Measurements from ENCODE around the gene TMEM14A. TPM values are rescaled to one million over a fixed set of nuclear protein-coding genes. Genes with fewer than 3 reads are reported as not detected.
"Not testable (repeated sequence)": the region's sequence is repeated elsewhere in the genome, so short reads cannot be mapped to it uniquely, and the experiment has no call there.

Gene TMEM14A
- total RNA-seq, 1 experiment from 2014 or later = 10.9 TPM

- Histone ChIP-seq H3K36me3 (replicated peaks; ENCODE audit: control insufficient read depth, insufficient read depth, low read length) (no peaks in the 10 kb centered on the region), H3K4me3 (ENCODE audit: insufficient read depth, low read depth, low read length) (peak overlapping the region; percentile 74), H3K27me3 (ENCODE audit: control insufficient read depth, insufficient read depth, low read length) (peaks cover 9% of the 10 kb centered on the region)
- no peak for DNase-seq
Measured at GRCh38 chr6:52664991-52665686, 5.8 kb upstream of the TMEM14A start.

- Histone ChIP-seq H3K36me3 (replicated peaks; ENCODE audit: control insufficient read depth, insufficient read depth, low read length) (no peaks in the 10 kb centered on the region), H3K27me3 (ENCODE audit: control insufficient read depth, insufficient read depth, low read length) (peaks cover 9% of the 10 kb centered on the region), H3K4me3 (ENCODE audit: insufficient read depth, low read depth, low read length) (no peak overlapping the region)
- no peak for DNase-seq
Measured at GRCh38 chr6:52666071-52666470, 4.8 kb upstream of the TMEM14A start.

GRCh38 chr6:52666523-52666922 lies 4.4 kb upstream of the TMEM14A start:
- no peak for DNase-seq
- Histone ChIP-seq H3K36me3 (replicated peaks; ENCODE audit: control insufficient read depth, insufficient read depth, low read length) (no peaks in the 10 kb centered on the region), H3K4me3 (ENCODE audit: insufficient read depth, low read depth, low read length) (no peak overlapping the region), H3K27me3 (ENCODE audit: control insufficient read depth, insufficient read depth, low read length) (peaks cover 9% of the 10 kb centered on the region)

GRCh38 chr6:52667572-52667971 lies 3.3 kb upstream of the TMEM14A start:
- H3K27me3 ChIP-seq (ENCODE audit: control insufficient read depth, insufficient read depth, low read length) = peaks cover 9% of the 10 kb centered on the region
- H3K4me3 ChIP-seq (ENCODE audit: insufficient read depth, low read depth, low read length) = no peak overlapping the region
- no peaks in the 10 kb centered on the region for H3K36me3 ChIP-seq (replicated peaks; ENCODE audit: control insufficient read depth, insufficient read depth, low read length)
- DNase-seq = no peak

GRCh38 chr6:52671676-52672075 lies 763 bp downstream of the TMEM14A start:
- Histone ChIP-seq H3K36me3 (replicated peaks; ENCODE audit: control insufficient read depth, insufficient read depth, low read length) (no peaks in the 10 kb centered on the region), H3K27me3 (ENCODE audit: control insufficient read depth, insufficient read depth, low read length) (no peaks in the 10 kb centered on the region; the same call in 1 of the 2 replicates), H3K4me3 (ENCODE audit: insufficient read depth, low read depth, low read length) (no peak overlapping the region; the same call in 1 of the 2 replicates)
- no peak for DNase-seq

- H3K27me3 ChIP-seq (ENCODE audit: control insufficient read depth, insufficient read depth, low read length) = no peaks in the 10 kb centered on the region; the same call in 1 of the 2 replicates
- H3K36me3 ChIP-seq (replicated peaks; ENCODE audit: control insufficient read depth, insufficient read depth, low read length) = no peaks in the 10 kb centered on the region
- no peak overlapping the region for H3K4me3 ChIP-seq (ENCODE audit: insufficient read depth, low read depth, low read length)
- DNase-seq = no peak
Measured at GRCh38 chr6:52672412-52673025, 1.6 kb downstream of the TMEM14A start.

GRCh38 chr6:52674666-52675065 lies 3.8 kb downstream of the TMEM14A start:
- Histone ChIP-seq H3K27me3 (ENCODE audit: control insufficient read depth, insufficient read depth, low read length) (no peaks in the 10 kb centered on the region; the same call in 1 of the 2 replicates), H3K36me3 (replicated peaks; ENCODE audit: control insufficient read depth, insufficient read depth, low read length) (no peaks in the 10 kb centered on the region; the same call in 1 of the 2 replicates), H3K4me3 (ENCODE audit: insufficient read depth, low read depth, low read length) (no peak overlapping the region)
- no peak for DNase-seq

GRCh38 chr6:52675372-52675771 lies 4.5 kb downstream of the TMEM14A start:
- Histone ChIP-seq H3K4me3 (ENCODE audit: insufficient read depth, low read depth, low read length) (no peak overlapping the region), H3K36me3 (replicated peaks; ENCODE audit: control insufficient read depth, insufficient read depth, low read length) (no peaks in the 10 kb centered on the region; the same call in 1 of the 2 replicates), H3K27me3 (ENCODE audit: control insufficient read depth, insufficient read depth, low read length) (no peaks in the 10 kb centered on the region; the same call in 1 of the 2 replicates)
- no peak for DNase-seq

GRCh38 chr6:52676631-52677030 lies 5.7 kb downstream of the TMEM14A start:
- not testable (repeated sequence) for H3K4me3 ChIP-seq (ENCODE audit: insufficient read depth, low read depth, low read length); H3K36me3 ChIP-seq (replicated peaks; ENCODE audit: control insufficient read depth, insufficient read depth, low read length); H3K27me3 ChIP-seq (ENCODE audit: control insufficient read depth, insufficient read depth, low read length); DNase-seq

GRCh38 chr6:52681416-52681815 lies 10.5 kb downstream of the TMEM14A start:
- DNase-seq = no peak
- Histone ChIP-seq H3K4me3 (ENCODE audit: insufficient read depth, low read depth, low read length) (no peak overlapping the region), H3K36me3 (replicated peaks; ENCODE audit: control insufficient read depth, insufficient read depth, low read length) (no peaks in the 10 kb centered on the region; the same call in 1 of the 2 replicates), H3K27me3 (ENCODE audit: control insufficient read depth, insufficient read depth, low read length) (no peaks in the 10 kb centered on the region)

GRCh38 chr6:52686878-52687699 lies 16.2 kb downstream of the TMEM14A start:
- Histone ChIP-seq H3K36me3 (replicated peaks; ENCODE audit: control insufficient read depth, insufficient read depth, low read length) (no peaks in the 10 kb centered on the region), H3K4me3 (ENCODE audit: insufficient read depth, low read depth, low read length) (no peak overlapping the region), H3K27me3 (ENCODE audit: control insufficient read depth, insufficient read depth, low read length) (no peaks in the 10 kb centered on the region)
- DNase-seq = no peak

- no peak for DNase-seq
- Histone ChIP-seq H3K27me3 (ENCODE audit: control insufficient read depth, insufficient read depth, low read length) (no peaks in the 10 kb centered on the region), H3K4me3 (ENCODE audit: insufficient read depth, low read depth, low read length) (no peak overlapping the region), H3K36me3 (replicated peaks; ENCODE audit: control insufficient read depth, insufficient read depth, low read length) (no peaks in the 10 kb centered on the region)
Measured at GRCh38 chr6:52689857-52690256, 18.9 kb downstream of the TMEM14A start.

- Histone ChIP-seq H3K27me3 (ENCODE audit: control insufficient read depth, insufficient read depth, low read length) (no peaks in the 10 kb centered on the region), H3K4me3 (ENCODE audit: insufficient read depth, low read depth, low read length) (no peak overlapping the region), H3K36me3 (replicated peaks; ENCODE audit: control insufficient read depth, insufficient read depth, low read length) (no peaks in the 10 kb centered on the region)
- DNase-seq = no peak
Measured at GRCh38 chr6:52691718-52692117, 20.8 kb downstream of the TMEM14A start.

GRCh38 chr6:52693773-52694172 lies 22.9 kb downstream of the TMEM14A start:
- no peak overlapping the region for H3K4me3 ChIP-seq (ENCODE audit: insufficient read depth, low read depth, low read length)

GRCh38 chr6:52694404-52694803 lies 23.5 kb downstream of the TMEM14A start:
- Histone ChIP-seq H3K36me3 (replicated peaks; ENCODE audit: control insufficient read depth, insufficient read depth, low read length) (no peaks in the 10 kb centered on the region), H3K27me3 (ENCODE audit: control insufficient read depth, insufficient read depth, low read length) (no peaks in the 10 kb centered on the region), H3K4me3 (ENCODE audit: insufficient read depth, low read depth, low read length) (no peak overlapping the region)
- DNase-seq = no peak

More at GRCh38 chr6:52693773-52694172, 22.9 kb downstream of the TMEM14A start:
- Histone ChIP-seq H3K36me3 (replicated peaks; ENCODE audit: control insufficient read depth, insufficient read depth, low read length) (no peaks in the 10 kb centered on the region), H3K27me3 (ENCODE audit: control insufficient read depth, insufficient read depth, low read length) (no peaks in the 10 kb centered on the region)
- no peak for DNase-seq
